ENCODE data around the gene WASL. TPM values are rescaled to one million over a fixed set of nuclear protein-coding genes. Genes with fewer than 3 reads are reported as not detected.
A peak's percentile ranks its signal among the peaks of the same experiment; 100 is the strongest.

The WASL gene
- total and polyA plus RNA-seq, 2 of the 13 experiments (the other 11 are each of a cell fraction or from before 2014, with no cell fraction given) = 7.9 to 12.8 TPM

GRCh38 chr7:123748734-123749536 is at the start of gene WASL (continued):
- peak; percentile 69 for TF ChIP-seq ZHX1 (CRISPR knock-in tag; IDR thresholded peaks at IDR 0.05; ENCODE audit: low read depth)
- TF ChIP-seq DR1 (CRISPR knock-in tag; IDR thresholded peaks at IDR 0.05) = no peak; the same call in 1 of the 2 replicates
- TF ChIP-seq ZIK1 (CRISPR knock-in tag; IDR thresholded peaks at IDR 0.05; ENCODE audit: borderline replicate concordance, low read depth) = peak; percentile 63; the same call in 1 of the 2 replicates
- no peak for TF ChIP-seq ZNF235 (CRISPR knock-in tag; IDR thresholded peaks at IDR 0.05; ENCODE audit: borderline replicate concordance)
- TF ChIP-seq ZNF260 (CRISPR knock-in tag; IDR thresholded peaks at IDR 0.05; ENCODE audit: borderline replicate concordance, low read depth) = no peak
- TF ChIP-seq ZSCAN5A (CRISPR knock-in tag; IDR thresholded peaks at IDR 0.05; ENCODE audit: borderline replicate concordance) = no peak
- no peak for TF ChIP-seq ZNF354B (CRISPR knock-in tag; IDR thresholded peaks at IDR 0.05)
- TF ChIP-seq ZFP62 (CRISPR knock-in tag; IDR thresholded peaks at IDR 0.05) = no peak
- TF ChIP-seq MYNN (CRISPR knock-in tag; IDR thresholded peaks at IDR 0.05; ENCODE audit: low read depth) = 0 out of 2 replicates have a peak, but pooled peaks have one; percentile 67
- 0 out of 2 replicates have a peak, but pooled peaks have one; percentile 31 for TF ChIP-seq ZFP36L1 (CRISPR knock-in tag; IDR thresholded peaks at IDR 0.05)
- peak; percentile 72 for TF ChIP-seq AGO2 (optimal IDR thresholded peaks at IDR 0.05; ENCODE audit: low read depth, low read length)
- peak; percentile 57; the same call in 1 of the 2 replicates for TF ChIP-seq ARID3A (IDR thresholded peaks at IDR 0.05; ENCODE audit: low read depth, low read length)
- TF ChIP-seq SUZ12 (IDR thresholded peaks at IDR 0.05; ENCODE audit: low read depth, low read length) = no peak
- peak; percentile 20; the same call in 1 of the 2 replicates for TF ChIP-seq ZNF724P (CRISPR knock-in tag; IDR thresholded peaks at IDR 0.05; ENCODE audit: borderline replicate concordance)
- TF ChIP-seq NR2C2 (CRISPR knock-in tag; IDR thresholded peaks at IDR 0.05; ENCODE audit: borderline replicate concordance) = no peak; the same call in none of the 2 replicates
- no peak for TF ChIP-seq ATF7 (IDR thresholded peaks at IDR 0.05)
- no peak for TF ChIP-seq ATF7 (CRISPR knock-in tag; IDR thresholded peaks at IDR 0.05)
- peak; percentile 84; the same call in 1 of the 2 replicates for TF ChIP-seq ZNF788 (CRISPR knock-in tag; IDR thresholded peaks at IDR 0.05; ENCODE audit: borderline replicate concordance)
- 0 out of 2 replicates have a peak, but pooled peaks have one; percentile 50 for TF ChIP-seq ZGPAT (CRISPR knock-in tag; IDR thresholded peaks at IDR 0.05)
- TF ChIP-seq SMARCC2 (IDR thresholded peaks at IDR 0.05) = no peak
